Measurements from ENCODE around the gene ZNF529.

The ZNF529 gene

DNA sequence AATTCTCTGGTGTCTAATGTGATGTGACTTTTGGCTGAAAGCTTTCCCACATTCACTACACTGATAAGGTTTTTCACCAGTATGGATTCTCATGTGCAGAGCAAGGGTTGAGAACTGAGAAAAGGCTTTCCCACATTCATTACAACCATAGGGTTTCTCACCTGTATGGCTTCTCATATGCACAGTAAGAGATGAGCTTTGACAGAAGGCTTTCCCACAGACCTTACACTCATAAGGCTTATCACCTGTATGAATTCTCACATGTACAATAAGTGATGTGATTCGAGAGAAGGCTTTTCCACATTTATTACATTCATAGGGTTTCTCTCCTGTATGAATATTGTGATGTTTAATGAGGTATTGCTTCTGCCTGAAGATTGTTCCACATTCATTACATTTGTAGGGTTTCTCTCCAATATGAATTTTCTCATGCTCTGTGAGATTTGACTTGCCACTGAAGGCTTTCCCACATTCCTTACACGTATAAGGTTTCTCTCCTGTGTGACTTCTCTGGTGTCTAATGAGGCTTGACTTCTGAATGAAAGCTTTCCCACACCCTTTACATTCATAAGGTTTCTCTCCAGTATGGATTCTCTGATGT is 59.0 kb downstream of the ZNF529 start:
- Histone ChIP-seq H3K9me3 (replicated peaks; ENCODE audit: insufficient read depth, low read length) (no peaks in the 10 kb centered on the region), H3K36me3 (replicated peaks; ENCODE audit: insufficient read depth, low read length) (no peaks in the 10 kb centered on the region), H3K27me3 (replicated peaks; ENCODE audit: insufficient read depth, low read length) (no peaks in the 10 kb centered on the region), H2AFZ (ENCODE audit: low read length) (no peak overlapping the region), H4K20me1 (ENCODE audit: insufficient read depth, low read length) (no peaks in the 10 kb centered on the region), H3F3A (ENCODE audit: insufficient read depth, low read length) (no peaks in the 10 kb centered on the region), H3K9ac (ENCODE audit: low read length) (no peak overlapping the region), H3K4me2 (ENCODE audit: low read depth, low read length) (no peak overlapping the region), H3K4me3 (ENCODE audit: low read length) (no peak overlapping the region), H3K4me1 (ENCODE audit: low read length) (no peaks in the 10 kb centered on the region), H3K79me2 (ENCODE audit: low read length) (no peaks in the 10 kb centered on the region), H3K27ac (ENCODE audit: low read length) (no peak overlapping the region), H3K9me2 (replicated peaks; ENCODE audit: insufficient read depth, low read length) (no peaks in the 10 kb centered on the region)
- TF ChIP-seq EZH2phosphoT487 (IDR thresholded peaks at IDR 0.05; ENCODE audit: low read length) (no peak), EZH2 (optimal IDR thresholded peaks at IDR 0.05; ENCODE audit: low read depth, low read length) (no peak), CTCF (IDR thresholded peaks at IDR 0.05; ENCODE audit: low read length) (no peak)
- no peak for DNase-seq

DNA sequence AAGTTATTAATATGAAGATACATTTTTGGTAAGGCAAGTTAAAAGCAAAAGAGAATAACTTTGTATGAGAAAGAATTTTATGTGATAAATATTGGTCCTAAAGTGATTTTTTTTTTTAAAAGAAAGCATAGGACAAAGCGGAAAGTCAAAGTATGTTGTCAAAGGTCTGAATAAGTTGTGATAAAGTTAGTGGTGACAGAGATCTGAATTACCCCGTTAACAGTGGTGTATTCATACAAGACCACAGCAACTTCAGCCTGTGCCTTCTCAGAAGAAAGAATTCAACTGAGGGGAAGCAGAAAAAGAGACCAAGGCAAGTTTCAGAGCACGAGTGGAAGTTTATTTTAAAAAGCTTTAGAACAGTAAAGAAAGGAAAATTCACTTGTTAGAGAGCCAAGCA is 64.8 kb downstream of the ZNF529 start:
- H2AFZ ChIP-seq (ENCODE audit: low read length) = no peak overlapping the region
- no peaks in the 10 kb centered on the region for H3F3A ChIP-seq (ENCODE audit: insufficient read depth, low read length)
- H3K27me3 ChIP-seq (replicated peaks; ENCODE audit: insufficient read depth, low read length) = no peaks in the 10 kb centered on the region
- H3K9me3 ChIP-seq (replicated peaks; ENCODE audit: insufficient read depth, low read length) = no peaks in the 10 kb centered on the region
- no peak overlapping the region for H3K4me2 ChIP-seq (ENCODE audit: low read depth, low read length)
- H4K20me1 ChIP-seq (ENCODE audit: insufficient read depth, low read length) = no peaks in the 10 kb centered on the region
- no peaks in the 10 kb centered on the region for H3K79me2 ChIP-seq (ENCODE audit: low read length)
- TF ChIP-seq EZH2 (optimal IDR thresholded peaks at IDR 0.05; ENCODE audit: low read depth, low read length) (no peak), CTCF (IDR thresholded peaks at IDR 0.05; ENCODE audit: low read length) (no peak), EZH2phosphoT487 (IDR thresholded peaks at IDR 0.05; ENCODE audit: low read length) (no peak)
- H3K4me3 ChIP-seq (ENCODE audit: low read length) = no peak overlapping the region
- no peaks in the 10 kb centered on the region for H3K4me1 ChIP-seq (ENCODE audit: low read length)
- H3K36me3 ChIP-seq (replicated peaks; ENCODE audit: insufficient read depth, low read length) = no peaks in the 10 kb centered on the region
- no peak for DNase-seq
- no peaks in the 10 kb centered on the region for H3K9me2 ChIP-seq (replicated peaks; ENCODE audit: insufficient read depth, low read length)
- H3K27ac ChIP-seq (ENCODE audit: low read length) = no peak overlapping the region
- H3K9ac ChIP-seq (ENCODE audit: low read length) = no peak overlapping the region

DNA sequence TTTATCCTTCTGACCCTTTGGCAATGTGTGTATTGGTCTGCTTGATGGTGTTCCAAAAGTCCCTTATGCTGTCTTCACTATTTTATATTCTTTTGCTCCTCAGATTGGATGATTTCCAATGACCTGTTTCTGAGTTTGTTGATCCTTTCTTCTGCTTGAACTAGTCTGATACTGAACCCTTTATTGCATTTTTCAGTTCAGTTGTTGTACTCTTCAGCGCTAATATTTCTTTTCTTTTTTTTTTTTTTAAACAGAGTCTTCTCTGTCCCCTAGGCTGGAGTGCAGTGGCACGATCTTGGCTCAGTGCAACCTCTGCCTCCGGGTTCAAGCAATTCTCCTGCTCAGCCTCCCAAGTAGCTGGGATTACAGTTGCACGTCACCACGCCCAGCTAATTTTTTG is 71.1 kb downstream of the ZNF529 start:
- Histone ChIP-seq H2AFZ (ENCODE audit: low read length) (no peak overlapping the region), H3K4me1 (ENCODE audit: low read length) (no peaks in the 10 kb centered on the region), H3K9me3 (replicated peaks; ENCODE audit: insufficient read depth, low read length) (no peaks in the 10 kb centered on the region), H3K36me3 (replicated peaks; ENCODE audit: insufficient read depth, low read length) (no peaks in the 10 kb centered on the region), H3F3A (ENCODE audit: insufficient read depth, low read length) (no peaks in the 10 kb centered on the region), H3K79me2 (ENCODE audit: low read length) (no peaks in the 10 kb centered on the region), H3K27me3 (replicated peaks; ENCODE audit: insufficient read depth, low read length) (no peaks in the 10 kb centered on the region), H3K4me3 (ENCODE audit: low read length) (no peak overlapping the region), H4K20me1 (ENCODE audit: insufficient read depth, low read length) (no peaks in the 10 kb centered on the region), H3K9ac (ENCODE audit: low read length) (no peak overlapping the region), H3K27ac (ENCODE audit: low read length) (no peak overlapping the region), H3K4me2 (ENCODE audit: low read depth, low read length) (no peak overlapping the region), H3K9me2 (replicated peaks; ENCODE audit: insufficient read depth, low read length) (no peaks in the 10 kb centered on the region)
- no peak for DNase-seq
- TF ChIP-seq EZH2 (optimal IDR thresholded peaks at IDR 0.05; ENCODE audit: low read depth, low read length) (no peak), CTCF (IDR thresholded peaks at IDR 0.05; ENCODE audit: low read length) (no peak), EZH2phosphoT487 (IDR thresholded peaks at IDR 0.05; ENCODE audit: low read length) (no peak)

All from MM.1S (cell line).